Measurements from ENCODE around the gene CSRNP3.

GRCh38 chr2:165618806-165619205 is 149.3 kb downstream of the CSRNP3 start:
- TF ChIP-seq POLR2A (IDR thresholded peaks at IDR 0.05), result no peak
- TF ChIP-seq CTCF (IDR thresholded peaks at IDR 0.05), result no peak

Data from uterus (tissue), 2 donors.